GM20431 (cell line): ENCODE data around the gene MEX3C.

ENCODE experiments used
- in situ Hi-C: fragments of 300-500 bp; cut with MseI, MboI; formaldehyde crosslinking; loops from one replicate; pipeline ENCODE4 v1.15.0; 2020; ENCODE audit warnings: low sequenced_read_pairs; ENCODE audit not compliant: unreplicated experiment

Gene MEX3C

DNA sequence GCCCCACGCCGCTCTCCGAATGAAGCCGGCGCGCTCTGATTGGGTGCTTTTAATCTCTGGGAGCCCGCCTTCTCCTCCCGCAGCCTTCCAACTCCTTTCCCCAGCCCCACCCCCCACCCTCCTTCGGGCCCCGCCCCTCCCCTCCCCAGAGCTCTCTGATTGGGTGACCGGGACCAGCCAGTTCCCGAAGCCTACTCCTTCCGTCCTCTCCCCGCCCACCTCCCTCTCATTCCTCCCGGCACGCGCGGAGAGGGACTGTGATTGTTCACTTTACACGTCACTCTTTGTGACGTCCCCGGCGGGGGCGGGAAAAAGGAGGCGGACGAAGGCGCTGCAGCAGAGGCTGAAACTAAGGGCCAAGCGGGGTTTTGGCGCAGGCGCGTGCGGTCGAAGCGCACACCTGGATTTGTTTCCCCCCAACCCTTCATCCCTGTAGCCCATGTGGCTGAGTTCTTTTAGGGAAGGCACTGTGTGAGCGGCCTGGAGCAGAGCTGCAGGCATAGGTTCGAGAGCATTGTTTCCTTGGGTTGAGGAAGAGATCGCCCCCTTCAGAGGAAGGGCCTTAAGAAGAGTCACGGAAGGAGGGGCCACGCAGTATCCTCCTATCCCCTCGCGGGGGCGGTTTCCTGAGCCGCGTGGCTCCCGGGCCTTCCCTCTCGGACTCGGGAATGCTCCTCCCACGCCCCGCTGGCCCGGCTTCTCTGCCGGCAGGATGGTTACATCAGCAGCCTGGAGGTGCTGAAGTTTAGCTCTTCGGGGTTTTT is at the start of gene MEX3C:
MEX3C (minus strand) TSS at position 21 of the 764 bp plus-strand sequence. CDS start 361 bp downstream, outside the sequence.
- in situ Hi-C loops: no loop called here

DNA sequence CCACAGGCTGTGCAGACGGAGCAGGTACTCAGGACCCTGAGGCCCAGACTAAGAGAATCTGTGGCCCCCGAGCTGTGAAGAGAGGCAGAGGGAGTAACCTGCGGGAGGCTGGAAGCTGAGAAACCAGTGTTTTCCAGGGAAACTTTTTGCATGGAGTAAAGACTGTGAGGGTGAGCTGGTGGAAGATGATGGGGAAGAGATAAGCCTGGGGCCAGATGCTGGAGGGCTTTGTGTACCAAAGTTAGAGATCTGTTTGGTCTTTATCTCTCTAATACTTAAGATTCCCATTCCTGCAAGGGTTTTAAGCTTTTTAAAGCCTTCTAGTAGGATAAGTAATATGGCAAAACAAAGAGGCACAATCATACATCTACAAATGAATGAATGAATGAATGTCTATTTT is 43.7 kb upstream of the MEX3C start:
- in situ Hi-C loops: no loop called here

DNA sequence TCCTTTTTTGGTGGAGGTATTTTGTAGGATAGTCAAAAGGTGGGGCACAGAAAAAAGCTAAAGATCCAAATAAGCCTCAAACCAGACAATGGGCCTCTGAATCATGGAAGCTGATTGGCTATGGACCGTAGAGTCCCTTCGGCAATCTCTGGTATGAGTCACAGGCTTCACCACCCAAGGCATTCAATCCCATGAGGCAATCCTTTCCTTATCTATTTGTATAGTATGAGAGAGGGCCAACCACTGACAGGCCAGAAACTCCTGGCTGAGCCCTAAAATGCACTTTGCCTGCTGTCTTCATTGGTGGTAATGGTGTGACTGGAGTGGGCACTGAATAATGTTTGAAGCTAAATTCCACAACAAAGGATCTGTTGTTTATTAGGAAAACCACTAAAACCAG is 38.7 kb upstream of the MEX3C start:
- in situ Hi-C loops: no loop called here

DNA sequence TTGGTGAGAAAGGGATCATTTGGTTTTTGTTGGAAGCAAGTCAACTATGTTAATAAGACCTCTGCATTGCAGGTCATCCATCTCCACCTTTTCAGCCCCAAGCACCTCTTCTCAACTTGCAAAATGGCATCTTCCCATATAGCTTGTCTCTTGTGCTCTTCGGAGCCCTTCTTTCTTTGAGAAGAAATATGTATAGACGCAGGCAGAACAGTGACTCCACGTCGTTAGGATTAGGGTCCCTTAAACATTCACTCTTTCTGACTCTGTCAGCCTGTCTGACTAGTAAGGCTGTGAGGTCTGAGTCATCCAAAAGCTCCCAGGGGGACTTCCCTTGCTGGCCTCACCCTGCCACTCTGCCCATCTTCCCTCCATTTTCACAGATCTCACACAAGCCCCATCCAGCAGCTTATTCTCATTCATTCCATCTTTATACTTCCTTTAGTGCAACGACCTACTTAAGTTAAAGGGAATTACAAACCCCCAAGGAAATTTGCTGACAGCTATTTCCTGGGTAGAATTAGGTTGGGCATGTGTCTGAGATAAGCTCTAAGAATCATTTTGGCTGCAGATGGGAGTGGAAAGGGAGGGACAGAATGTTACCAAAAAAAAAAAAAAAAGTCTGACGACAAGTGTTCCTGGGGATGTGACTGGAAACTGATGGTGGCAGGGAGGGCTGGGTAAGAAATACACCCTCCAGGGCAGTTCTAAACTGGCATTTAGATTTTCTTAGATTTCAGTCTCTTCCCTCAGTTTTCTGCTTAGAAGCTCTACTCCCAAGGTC is 37.7 kb upstream of the MEX3C start:
- in situ Hi-C loops: no loop called here

DNA sequence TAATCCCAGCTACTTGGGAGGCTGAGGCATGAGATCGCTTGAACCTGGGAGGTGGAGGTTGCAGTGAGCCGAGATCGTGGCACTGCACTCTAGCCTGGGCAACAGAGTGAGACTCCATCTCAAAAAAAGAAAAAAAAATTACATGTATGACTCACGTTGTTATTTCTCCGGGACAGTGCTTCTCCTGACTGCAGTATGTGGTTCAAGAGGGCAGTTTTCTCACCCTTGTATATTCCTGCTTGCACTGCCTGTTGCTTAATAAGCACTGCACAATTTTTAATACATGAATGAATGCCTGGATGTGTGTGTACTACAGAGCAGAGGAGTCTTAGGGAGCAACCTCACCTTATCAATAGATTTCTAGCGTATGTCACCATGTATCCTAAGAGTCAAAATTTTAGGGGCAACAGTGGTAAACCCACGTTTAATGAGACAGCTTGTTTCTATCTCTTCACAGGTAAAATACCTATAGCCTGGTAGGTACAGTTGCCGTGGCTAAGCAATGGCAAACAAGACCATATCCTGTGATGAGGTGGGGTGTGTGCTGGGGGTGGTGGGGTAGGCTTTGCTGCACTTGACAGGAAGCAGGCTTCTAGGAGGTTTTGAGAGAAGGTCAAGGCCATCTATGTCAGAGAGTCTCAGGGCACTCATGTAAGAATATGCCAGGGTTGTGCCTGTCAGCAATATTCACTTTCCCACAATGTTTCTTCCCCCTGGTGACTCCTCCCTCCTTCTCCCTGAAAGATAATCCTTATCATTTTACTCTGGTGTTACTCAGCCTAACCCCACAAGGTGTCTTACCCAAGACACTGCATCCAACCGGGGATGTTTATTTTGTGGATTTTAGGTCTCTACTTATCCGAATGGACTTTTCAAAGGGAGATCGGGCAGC is 36.9 kb upstream of the MEX3C start:
- in situ Hi-C loops: no loop called here

DNA sequence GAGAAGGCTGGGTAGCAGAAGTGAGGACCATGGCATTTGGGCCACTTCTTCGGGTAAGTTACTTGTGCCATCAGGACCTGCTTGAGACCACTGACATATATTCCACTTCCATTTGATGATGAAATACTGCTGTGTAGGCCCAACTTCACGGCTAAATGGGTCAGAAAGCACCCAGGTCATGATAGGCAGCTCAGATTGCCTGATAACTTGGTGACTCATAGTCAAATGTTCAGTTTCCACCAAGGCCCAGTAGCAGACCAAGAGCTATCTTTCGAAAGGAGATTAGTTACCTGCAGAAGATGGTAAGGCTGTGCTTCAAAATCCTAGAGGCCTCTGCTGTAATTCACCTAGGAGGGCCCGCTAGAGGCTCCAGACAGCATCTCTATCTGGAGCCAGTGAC is 31.8 kb upstream of the MEX3C start:
- in situ Hi-C loops: no loop called here

- in situ Hi-C loops: no loop called here
Measured at GRCh38 chr18:51227660-51228059, 30.2 kb upstream of the MEX3C start.

DNA sequence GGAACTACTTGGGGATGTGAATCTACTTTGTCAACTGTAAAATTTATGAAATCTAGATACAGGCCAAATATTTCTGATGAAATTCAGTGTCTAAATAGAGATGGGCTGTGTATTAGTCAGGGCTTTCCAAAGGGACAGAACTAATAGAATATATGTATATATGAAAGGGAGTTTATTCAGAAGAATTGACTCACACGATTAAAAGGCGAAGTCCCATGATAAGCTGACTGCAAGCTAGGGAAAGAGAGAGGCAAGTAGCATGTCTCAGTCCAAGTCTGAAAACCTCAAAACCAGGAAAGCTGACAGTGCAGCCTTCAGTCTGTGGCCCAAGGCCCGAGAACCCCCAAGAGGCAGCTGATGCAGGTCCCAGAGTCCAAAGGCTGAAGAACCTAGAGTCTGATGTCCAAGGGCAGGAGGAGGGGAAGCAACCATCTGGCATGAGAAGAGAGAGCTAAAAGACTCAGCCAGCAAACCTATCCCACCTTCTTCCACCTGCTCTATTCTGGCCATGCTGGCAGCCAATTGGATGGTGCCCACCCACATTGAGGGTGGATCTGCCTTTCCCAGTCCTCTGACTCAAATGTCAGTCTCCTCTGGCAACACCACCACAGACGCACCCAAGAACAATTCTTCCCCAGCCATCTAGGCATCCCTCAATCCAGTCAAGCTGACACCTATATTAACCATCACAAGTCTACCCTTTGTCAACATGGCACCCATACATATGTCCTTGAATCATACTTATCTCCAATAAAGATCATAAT is 29.3 kb upstream of the MEX3C start:
- in situ Hi-C loops: no loop called here

- in situ Hi-C loops: no loop called here
Measured at GRCh38 chr18:51226068-51226467, 28.6 kb upstream of the MEX3C start.

- in situ Hi-C loops: no loop called here
Measured at GRCh38 chr18:51212606-51213005, 15.1 kb upstream of the MEX3C start.

DNA sequence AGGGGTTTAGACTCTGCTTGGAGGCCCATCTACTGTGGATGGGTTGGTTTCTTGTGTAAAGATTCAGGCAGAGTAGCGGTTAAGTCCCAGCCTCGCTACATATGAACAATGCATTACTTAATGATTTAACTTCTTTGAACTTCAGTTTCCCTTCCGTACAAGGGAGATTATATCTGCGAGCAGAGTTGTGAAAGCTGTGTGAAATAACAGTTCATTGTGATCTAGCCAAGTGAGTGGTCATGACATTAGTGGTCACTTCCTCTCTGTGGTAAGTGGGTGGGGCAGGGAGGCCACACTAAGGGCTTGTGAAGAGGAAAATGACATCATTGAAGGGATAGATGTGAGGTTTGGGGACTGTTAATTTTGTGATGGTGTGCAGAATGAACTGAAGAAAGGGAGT is 14.1 kb upstream of the MEX3C start:
- in situ Hi-C loops: no loop called here

GRCh38 chr18:51196811-51197660 is 445 bp downstream of the MEX3C start:
- in situ Hi-C loops: no loop called here

DNA sequence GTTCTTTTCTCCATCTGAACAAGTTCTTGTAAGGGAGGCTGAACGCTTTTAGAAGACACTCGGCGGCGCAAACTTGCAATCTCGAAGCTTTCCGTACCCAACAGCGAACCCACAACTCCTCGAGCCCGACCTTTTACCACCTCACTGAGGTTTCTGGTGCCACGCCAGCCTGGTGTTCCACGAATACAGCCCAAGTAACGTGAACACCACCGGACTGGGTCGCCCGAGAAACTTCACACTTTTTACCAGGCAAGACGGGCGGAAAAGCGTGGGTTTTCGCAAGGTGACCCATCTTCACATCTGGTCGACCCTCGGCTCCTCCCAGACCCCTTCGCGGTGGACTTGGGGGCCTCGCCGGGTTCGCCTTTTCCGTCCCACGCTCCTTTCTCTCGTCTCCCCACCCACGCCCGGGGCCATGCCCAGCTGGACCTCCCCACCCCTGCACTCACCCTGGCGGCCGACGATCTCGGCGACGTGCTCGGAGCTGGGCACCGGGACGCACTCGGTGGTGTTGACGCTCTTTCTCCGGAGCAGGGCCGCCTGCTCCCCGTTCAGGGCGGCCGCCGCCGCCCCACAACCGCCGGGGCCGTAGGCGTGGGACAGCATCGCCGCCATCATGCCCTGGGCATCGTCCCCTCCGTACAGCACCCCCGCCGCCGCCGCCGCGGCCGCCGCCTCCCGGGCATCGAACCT is 1.2 kb downstream of the MEX3C start:
- in situ Hi-C loops: no loop called here

- in situ Hi-C loops: no loop called here
Measured at GRCh38 chr18:51195451-51196117, 1.9 kb downstream of the MEX3C start.

GRCh38 chr18:51195086-51195450 is 2.4 kb downstream of the MEX3C start:
- in situ Hi-C loops: no loop called here

DNA sequence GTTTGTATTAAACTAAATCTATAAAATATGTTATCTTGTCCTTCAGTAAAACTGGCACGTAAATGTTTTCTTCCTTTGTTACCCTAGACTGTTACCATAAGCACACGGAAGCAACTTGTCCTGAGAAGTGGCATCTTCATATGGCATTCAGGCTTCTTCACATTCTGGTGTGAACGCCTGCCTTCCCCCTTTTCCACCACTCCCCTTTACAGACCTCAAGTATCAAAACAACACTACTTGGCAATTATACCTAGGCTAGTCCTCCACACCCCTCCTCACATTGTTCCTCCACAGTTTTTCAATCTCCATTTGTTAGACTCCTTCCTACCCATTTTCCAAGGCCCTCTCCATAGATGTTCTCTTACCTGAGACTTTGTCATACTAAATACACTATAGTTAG is 2.9 kb downstream of the MEX3C start:
- in situ Hi-C loops: no loop called here

DNA sequence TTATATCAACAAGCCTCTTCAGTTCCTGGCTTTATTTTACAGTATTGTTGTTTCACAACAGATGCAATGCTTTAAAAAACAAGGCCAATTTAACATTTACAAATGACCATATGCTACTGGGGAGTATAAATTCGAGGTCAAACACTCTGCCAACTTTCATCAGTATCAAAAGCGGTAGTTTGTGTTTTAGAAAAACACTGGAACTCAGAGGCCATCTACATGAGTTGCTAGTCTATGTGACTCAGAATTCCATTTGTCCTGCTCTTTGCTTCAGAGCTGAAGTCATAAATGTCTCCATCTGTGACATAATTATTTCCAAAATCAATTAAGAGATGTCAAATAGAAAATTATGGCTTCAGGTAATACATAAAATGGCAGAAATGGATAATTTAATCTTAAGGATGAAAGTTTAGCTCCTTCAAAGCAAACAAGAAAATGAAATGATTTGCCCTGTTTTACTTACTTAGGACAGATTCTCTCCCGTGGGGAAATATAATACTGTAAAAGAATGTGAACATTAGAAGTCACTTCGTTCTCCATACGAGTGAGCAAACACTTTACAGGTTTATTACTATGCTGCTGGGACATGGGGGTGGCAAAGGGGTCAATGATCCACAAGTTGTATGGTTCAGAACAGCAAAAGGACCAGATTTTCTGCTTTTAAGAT is 3.7 kb downstream of the MEX3C start:
- in situ Hi-C loops: no loop called here
